HG03159 (cell line): ENCODE measurements around the gene ADAMTS6.
"Not testable (repeated sequence)": the region's sequence is repeated elsewhere in the genome, so short reads cannot be mapped to it uniquely, and the experiment has no call there.

ENCODE experiments used
- ATAC-seq: cut with Tn5 transposase; IDR thresholded peaks from one replicate; pipeline ENCODE4 v1.9.1; 2021; ENCODE audit warnings: mild to moderate bottlenecking, moderate library complexity; ENCODE audit not compliant: unreplicated experiment

Gene ADAMTS6, protein sequence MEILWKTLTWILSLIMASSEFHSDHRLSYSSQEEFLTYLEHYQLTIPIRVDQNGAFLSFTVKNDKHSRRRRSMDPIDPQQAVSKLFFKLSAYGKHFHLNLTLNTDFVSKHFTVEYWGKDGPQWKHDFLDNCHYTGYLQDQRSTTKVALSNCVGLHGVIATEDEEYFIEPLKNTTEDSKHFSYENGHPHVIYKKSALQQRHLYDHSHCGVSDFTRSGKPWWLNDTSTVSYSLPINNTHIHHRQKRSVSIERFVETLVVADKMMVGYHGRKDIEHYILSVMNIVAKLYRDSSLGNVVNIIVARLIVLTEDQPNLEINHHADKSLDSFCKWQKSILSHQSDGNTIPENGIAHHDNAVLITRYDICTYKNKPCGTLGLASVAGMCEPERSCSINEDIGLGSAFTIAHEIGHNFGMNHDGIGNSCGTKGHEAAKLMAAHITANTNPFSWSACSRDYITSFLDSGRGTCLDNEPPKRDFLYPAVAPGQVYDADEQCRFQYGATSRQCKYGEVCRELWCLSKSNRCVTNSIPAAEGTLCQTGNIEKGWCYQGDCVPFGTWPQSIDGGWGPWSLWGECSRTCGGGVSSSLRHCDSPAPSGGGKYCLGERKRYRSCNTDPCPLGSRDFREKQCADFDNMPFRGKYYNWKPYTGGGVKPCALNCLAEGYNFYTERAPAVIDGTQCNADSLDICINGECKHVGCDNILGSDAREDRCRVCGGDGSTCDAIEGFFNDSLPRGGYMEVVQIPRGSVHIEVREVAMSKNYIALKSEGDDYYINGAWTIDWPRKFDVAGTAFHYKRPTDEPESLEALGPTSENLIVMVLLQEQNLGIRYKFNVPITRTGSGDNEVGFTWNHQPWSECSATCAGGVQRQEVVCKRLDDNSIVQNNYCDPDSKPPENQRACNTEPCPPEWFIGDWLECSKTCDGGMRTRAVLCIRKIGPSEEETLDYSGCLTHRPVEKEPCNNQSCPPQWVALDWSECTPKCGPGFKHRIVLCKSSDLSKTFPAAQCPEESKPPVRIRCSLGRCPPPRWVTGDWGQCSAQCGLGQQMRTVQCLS (N-terminal part only)

DNA sequence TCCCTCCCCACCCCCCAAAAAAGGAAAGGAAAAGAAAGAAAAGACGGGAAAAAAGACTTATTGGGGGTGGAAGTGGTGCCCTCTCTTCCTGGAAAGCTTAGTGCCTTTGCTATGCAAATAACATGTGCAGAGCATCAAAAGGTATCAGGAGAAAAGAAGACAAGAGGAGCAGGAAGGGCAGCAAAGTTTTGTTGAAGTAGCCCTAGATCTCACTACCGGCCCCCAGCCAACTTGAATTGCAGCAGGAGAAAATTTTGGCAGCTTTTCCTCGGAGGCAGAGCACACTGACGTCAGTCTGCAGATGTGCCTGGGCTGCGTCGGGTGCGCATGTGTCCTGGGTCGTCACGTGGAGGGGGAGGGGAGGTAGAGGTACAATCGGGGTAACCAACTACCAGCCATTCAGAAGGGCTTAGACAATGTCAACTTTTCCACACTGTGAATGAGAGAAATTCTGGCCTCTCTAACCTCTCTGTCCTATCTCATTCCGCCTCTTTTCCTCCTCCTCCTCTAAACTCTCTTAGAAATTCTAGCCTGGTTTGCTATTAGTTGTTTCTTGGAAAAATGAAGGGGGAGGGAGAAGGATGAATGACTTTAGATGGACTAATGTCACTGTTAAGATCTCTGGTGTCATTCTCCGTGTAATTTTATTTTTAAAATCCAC is at the start of gene ADAMTS6:
ADAMTS6 (minus strand) TSS at position 286 of the 661 bp plus-strand sequence. CDS start 8,247 bp downstream, outside the sequence.
- ATAC-seq = peak; percentile 78

DNA sequence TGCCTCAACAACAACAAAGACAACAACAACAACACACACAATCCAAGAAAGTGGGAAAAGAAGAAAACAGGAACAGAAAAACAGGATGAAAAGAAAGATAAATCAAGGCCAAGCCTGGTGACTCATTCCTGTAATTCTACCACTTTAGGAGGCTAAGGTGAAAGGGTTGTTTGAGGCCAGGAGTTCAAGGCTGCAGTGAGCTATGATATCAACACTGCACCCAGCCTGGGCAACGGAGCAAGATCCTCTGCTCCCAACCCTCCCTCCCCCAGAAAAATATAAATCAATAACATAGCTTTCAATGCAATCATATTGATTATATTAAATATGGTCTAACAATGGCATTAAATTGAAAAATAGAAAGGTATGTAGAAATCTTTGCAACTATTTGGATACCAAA is 49.2 kb upstream of the ADAMTS6 start:
- no peak for ATAC-seq

DNA sequence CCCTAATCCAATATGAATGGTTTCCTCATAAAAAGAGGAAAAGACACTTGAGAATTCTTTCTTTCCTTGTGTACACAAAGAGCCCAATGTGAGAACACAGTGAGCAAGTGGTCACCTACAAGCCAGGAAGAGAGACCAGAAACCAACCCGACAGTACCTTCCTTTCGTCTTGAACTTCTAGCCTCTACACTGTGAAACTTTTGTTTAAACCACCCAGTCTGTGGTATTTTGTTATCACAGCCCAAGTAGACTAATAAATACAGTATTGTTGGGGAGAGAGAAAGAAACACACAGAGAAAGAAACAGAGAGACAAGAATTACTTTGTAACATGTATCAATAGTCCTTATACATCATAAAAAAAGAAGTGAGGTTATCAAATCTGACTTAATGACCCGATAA is 44.0 kb upstream of the ADAMTS6 start:
- no peak for ATAC-seq

DNA sequence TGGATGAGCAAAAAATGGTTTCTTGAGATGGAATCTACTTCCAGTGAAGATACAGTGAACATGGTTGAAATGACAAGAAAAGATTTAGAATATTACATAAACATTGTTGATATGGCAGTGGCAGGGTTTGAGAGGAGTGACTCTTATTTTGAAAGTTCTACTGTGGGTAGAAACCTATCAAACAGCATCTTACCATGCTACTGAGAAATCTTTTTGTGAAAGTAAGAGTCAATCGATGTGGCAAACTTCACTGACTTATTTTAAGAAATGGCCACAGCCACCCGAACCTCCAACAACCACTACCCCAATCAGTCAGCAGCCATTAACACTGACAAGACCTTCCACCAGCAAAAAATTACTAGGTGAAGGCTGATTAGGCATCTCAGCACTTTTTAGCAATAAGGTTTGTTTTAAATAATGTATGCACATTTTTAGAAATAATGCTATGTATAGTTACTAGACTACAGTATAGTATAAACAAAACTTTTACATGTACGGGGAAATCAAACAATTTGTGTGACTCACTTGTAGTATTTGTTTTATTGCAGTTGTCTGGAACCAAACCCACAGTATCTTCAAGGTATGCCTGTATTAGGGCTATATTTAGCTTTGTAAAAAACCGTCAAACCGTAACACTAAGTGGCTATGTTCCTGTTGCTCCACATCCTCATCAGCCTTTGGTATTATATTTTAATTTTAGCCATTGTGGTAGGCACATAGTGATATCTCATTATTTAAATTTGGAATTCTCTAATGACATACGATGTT is 30.6 kb upstream of the ADAMTS6 start:
- ATAC-seq = no peak

DNA sequence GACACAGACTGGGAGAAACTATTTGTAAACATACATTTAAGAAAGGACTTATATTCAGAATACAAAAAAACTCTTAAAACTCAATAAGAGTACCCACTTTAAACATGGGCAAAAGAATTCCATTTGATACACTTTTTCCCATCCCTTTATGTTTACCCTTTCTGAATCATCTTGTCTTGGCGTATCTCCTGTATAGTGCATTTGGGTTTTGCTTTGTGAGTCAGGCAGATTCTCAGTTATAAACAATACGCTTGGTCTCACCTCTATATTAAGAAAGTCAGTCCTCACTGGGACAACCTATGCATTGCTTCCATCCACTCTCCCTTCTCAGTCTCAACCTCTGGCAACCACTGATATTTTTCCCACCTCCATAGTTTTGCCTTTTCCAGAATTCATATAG is 27.3 kb upstream of the ADAMTS6 start:
- ATAC-seq = no peak

DNA sequence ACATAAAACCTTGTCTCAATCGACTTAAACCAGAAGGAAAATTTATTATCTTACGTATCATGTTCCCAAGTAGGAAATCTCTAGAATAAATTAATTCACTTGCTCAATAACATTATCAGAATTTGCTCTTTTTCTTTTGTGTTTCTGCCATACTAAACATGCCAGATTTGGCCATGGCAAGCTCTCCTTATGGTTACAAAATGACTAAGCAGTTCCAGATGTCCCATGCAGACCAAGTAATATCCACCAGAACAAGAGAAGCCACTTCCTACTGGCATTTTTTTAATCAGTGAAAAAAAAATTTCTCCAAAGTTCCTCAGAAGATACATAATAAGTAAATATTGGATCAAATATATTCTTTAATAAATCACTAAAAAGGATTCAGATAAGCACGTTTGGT is 25.2 kb upstream of the ADAMTS6 start:
- no peak for ATAC-seq

DNA sequence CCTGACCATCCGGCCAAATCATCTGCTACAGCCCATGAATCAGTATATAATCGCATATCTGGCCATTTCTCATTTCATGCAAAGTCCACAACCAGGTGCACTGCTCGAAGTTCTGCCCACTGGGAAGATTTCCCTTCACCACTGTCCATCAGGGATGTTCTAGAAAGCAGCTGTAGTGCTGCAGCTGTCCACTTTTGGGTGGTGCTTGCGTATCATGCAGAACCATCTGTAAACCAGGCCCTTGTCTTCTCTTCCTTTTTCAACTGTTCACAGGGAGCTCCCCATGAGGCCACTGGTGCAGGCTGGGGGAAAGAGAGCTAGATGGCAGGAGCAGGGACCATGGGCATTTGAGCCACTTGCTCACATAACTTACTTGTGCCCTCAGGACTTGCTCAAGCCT is 7.4 kb upstream of the ADAMTS6 start:
- ATAC-seq = no peak

DNA sequence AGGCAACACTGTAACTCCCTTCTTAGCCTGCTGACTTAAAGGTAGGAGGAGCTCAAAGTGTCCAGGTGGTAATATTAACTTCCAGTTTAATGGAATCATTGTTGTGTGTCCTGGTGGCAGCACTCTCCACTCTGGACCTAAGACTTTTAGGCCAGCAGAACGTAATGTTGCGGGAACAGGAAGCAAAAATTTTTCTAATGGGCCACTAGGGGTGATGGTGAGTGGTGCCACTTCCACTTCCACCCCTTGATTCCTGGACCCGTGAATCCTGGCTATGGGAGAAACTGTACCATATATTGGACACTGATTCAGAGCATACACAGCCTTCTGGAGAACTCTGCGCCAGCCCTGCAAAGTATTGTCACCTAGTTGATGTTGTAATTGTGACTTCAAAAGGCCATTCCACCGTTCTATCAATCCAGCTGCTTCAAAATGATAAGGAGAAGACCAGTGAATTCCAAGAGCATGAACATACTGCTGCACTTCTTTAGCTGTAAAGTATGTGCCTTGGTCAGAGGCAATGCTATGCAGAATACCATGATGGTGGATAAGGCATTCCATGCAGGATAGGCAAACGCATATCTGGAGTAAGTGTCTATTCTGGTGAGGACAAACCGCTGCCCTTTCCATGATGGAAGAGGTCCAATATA is 6.4 kb upstream of the ADAMTS6 start:
- ATAC-seq = not testable (repeated sequence)

DNA sequence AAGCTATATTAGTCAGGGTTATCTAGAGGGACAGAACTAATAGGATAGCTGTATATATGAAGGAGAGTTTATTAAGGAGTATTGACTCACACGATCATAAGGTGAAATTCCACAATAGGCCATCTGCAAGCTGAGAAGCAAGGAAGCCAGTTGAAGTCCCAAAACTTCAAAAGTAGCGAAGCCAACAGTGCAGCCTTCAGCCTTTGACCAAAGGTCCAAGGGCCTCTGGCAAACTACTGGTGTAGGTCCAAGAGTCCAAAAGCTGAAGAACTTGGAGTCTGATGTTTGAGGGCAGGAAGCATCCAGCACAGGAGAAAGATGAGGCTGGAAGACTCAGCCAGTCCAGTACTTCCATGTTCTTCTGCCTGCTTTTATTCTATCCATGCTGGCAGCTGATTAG is 5.1 kb upstream of the ADAMTS6 start:
- ATAC-seq = not testable (repeated sequence)

DNA sequence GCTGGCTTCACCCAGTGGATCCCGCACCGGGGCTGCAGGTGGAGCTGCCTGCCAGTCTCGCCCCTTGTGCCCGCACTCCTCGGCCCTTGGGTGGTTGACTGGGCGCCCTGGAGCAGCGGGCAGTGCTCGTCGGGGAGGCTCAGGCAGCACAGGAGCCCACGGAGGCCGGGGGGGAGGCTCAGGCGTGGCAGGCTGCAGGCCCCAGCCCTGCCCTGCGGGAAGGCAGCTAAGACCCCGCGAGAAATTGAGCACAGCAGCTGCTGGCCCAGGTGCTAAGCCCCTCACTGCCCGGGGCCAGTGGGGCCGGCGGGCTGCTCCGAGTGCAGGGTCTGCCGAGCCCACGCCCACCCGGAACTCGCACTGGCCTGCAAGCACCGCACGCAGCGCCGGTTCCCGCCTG is 3.7 kb upstream of the ADAMTS6 start:
- no peak for ATAC-seq

DNA sequence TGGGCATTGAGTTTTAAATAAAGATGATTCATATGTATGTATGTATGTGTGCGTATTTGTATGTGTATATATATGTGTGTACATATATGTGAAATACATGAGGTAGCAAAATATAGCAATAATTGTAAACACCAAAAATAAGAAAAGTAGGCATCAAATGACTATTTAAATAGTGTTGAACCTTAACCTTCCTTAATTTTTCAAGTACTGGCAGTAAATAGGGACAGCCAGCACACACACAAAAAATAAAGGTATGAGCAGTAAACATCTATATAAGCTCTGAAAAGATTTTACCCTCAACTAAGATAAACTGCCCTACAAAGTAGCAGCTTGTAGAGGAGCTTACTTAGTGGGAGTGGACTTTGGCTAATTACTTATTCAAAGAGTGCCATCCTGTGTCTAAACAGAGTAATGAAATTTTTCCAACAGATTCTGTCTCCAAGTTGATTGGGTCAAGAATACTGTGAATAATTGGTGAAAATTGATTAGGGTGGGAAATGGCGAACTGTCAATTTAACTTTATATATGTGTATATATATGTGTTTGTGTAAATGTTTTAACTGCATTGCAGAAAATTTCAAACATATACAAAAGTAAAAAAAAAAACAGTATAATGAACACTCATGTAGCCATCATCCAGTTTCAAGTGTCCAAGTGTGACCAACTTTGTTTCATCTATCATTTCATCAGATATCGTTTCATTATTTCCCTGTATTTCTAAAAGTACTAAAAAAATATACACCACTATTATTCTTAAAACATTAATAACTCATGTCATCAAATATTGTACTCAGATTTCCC is 2.0 kb upstream of the ADAMTS6 start:
- ATAC-seq = peak; percentile 46

DNA sequence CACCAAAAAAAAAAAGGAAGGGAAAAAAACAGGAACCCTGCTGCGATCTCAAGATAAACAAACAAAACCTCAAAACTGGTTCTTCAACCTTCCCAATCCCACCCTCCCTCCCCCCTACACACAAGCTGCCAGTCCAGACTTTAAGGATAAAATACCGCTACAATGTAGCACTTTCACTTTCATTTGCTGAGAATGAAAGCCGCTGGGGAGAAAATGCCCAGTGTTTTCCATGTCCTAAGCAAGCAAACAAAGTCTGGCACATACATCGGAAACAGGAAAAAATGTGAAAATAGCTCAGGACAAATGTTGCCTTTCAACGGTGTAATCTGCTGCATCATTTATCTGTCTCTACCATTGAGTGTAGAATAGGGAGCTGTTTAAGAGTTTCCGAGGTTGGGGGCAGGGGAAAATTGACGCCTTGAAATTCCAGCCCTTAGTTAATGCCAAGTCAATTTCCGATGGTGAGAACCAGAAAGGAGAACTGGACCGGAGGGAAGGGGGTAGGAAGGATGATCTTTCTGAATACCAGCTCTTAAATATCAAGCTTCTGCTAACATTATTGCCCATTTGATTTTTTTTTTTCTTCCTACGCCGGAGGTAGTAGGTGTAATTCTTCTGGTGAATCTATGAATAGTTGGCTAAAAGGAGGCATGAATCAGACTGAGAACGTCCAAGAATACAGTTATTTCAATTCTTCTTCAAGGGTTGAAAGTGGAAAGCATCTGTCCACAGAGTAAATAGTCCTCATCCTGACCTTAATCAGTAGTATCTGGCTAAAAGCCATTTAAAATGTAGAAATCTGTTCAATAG is 1.2 kb upstream of the ADAMTS6 start:
- no peak for ATAC-seq

DNA sequence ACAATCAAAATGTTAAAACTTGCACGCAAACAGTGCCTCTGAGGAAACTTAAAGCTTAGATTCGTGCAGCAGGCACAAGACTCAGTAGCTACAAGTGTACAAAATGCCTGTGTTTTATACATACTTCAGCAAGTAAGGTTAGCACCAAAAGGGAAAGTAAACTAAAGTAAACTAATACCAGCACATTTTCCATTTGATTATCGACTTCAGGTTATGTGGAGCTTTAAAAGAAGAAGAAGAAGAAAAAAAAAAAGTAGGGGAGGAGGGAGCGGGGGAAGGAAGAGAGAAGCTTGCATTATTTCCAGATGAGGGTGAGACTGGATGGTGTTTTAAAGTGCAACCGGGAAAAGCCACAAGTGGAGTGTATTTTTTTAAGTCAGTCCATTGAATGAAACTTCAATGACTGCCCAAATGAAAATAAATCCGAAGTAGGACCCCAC is 596 bp upstream of the ADAMTS6 start:
- no peak for ATAC-seq

DNA sequence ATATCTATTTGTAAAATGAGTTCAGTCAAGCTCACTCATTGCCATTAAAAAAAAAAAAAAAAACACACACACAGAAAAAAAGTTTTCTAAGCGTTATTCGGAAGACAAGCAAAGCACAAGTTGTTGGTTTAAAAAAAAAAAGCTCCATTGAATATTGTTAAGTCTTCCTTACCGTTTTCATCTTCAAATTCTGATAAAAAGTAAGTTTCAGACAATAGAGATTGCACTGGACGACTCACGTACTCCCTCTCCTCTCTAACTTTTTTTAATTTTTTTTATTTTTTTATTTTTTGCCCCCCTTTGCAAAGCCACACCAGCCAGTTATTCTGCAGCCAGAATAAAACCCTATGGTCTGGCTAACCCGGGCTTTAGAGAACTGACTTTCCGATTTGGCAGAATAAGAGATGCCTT is 544 bp downstream of the ADAMTS6 start:
- ATAC-seq = peak; percentile 22

DNA sequence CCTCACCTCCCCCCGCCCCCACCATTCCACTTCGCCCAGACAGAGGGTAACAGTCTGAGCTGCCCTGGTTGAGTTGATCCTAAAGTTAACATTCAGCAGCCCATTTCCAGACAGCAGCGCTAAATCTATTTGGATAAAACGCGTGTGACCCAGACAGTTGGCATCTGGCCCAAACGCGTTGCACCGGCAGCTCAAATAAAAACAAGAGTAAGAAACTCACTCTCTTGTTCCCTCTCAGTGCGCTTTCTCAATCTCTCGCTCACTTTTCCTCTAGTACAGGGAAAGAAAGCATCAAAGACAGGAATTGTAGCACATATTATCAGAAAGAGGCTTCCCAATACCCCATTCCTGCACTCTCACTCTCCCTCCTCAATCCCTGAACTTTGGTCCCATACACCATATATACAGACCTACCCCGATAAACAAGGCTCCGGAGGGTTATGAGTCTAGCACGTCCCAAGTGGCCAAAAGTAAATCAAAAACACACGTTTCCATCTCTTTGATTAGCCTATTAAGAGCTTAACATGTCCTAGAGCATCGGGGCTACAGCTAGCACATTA is 1.3 kb downstream of the ADAMTS6 start:
- ATAC-seq = peak; percentile 43

DNA sequence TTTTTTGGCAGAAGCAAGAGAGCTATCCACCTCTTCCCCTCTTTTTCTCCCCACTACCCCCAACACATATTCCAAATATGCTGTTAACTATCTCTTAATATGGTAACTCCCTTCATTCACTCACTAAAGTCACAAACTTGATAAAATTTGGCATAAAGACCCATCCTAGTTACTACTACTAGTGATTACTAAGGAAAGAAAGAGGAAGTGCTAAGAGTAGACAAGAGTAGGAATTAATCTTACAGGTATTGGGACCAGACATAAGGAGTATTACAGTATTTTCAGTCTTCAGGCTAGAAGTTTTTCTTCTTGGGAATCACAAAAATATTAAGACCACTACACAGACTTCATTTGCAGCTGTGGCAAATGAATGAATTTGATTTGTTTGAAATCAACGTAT is 2.2 kb downstream of the ADAMTS6 start:
- no peak for ATAC-seq

DNA sequence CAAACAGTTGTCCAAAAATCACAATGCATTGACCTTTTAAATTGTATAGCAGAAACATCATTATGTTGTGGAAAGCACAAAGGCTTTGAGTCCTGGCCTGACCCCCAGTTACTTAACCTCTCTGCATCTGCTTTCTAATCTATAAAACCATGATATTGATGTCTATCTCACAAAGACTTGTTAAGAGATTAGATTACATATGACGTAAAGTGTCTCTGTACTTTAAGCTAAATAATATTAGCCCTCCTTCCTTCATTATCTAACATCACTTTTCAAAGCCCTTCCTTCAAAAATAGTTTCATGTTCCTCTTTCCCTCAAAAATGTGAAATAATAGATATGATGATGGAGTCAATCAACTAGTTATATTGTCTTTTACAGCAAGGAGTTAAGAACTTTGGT is 3.4 kb downstream of the ADAMTS6 start:
- no peak for ATAC-seq

DNA sequence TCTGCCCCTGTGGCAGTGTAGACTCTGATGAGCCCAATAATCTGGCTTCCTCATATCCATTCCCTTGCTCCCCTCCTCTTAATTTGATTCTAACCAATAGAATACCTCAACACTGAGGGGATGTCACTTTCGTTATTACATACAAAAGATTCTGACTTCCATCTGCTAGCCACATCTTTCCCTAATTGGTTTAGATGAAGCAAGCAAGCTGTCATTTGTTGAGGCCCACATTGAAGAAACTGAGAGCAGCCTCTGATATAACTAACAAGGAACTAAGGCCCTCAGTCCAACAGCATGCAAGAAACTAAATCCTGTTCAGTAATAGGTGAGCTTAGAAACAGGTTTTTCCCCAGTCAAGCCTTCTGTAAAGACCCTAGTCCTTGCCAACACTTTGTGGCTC is 5.8 kb downstream of the ADAMTS6 start:
- ATAC-seq = no peak
